ENCODE measurements around the gene CDK7.
"Not testable (repeated sequence)": the region's sequence is repeated elsewhere in the genome, so short reads cannot be mapped to it uniquely, and the experiment has no call there.

CDK7 gene

DNA sequence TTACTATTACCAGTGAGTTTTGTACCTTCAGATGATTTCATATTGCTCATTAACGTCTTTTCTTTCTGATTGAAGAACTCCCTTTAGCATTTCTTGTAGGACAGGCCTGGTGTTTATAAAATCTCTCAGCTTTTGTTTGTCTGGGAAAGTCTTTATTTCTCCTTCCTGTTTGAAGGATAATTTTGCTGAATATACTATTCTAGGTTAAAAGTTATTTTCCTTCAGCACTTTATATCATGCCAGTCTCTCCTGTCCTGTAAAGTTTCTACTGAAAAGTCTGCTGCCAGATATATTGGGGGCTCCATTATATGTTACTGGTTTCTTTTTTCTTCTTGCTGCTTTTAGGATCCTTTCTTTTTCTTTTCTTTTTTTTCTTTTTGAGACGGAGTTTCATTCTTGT is 13.3 kb downstream of the CDK7 start:
- Histone ChIP-seq H3K79me2 (ENCODE audit: low read length) (peaks cover 77% of the 10 kb centered on the region), H3K27ac (ENCODE audit: low read length) (no peak overlapping the region), H3K9me3 (replicated peaks; ENCODE audit: insufficient read depth, low read length) (no peaks in the 10 kb centered on the region), H4K20me1 (ENCODE audit: insufficient read depth, low read length) (no peaks in the 10 kb centered on the region), H3K4me1 (ENCODE audit: low read length) (no peaks in the 10 kb centered on the region), H3K9ac (ENCODE audit: low read length) (no peak overlapping the region), H3F3A (ENCODE audit: insufficient read depth, low read length) (no peaks in the 10 kb centered on the region), H3K4me3 (ENCODE audit: low read length) (no peak overlapping the region), H3K36me3 (replicated peaks; ENCODE audit: insufficient read depth, low read length) (no peaks in the 10 kb centered on the region), H2AFZ (ENCODE audit: low read length) (no peak overlapping the region), H3K27me3 (replicated peaks; ENCODE audit: insufficient read depth, low read length) (no peaks in the 10 kb centered on the region), H3K9me2 (replicated peaks; ENCODE audit: insufficient read depth, low read length) (no peaks in the 10 kb centered on the region), H3K4me2 (ENCODE audit: low read depth, low read length) (no peak overlapping the region)
- TF ChIP-seq EZH2phosphoT487 (IDR thresholded peaks at IDR 0.05; ENCODE audit: low read length): no peak
- no peak for TF ChIP-seq EZH2 (optimal IDR thresholded peaks at IDR 0.05; ENCODE audit: low read depth, low read length)
- TF ChIP-seq, protein P1, sequence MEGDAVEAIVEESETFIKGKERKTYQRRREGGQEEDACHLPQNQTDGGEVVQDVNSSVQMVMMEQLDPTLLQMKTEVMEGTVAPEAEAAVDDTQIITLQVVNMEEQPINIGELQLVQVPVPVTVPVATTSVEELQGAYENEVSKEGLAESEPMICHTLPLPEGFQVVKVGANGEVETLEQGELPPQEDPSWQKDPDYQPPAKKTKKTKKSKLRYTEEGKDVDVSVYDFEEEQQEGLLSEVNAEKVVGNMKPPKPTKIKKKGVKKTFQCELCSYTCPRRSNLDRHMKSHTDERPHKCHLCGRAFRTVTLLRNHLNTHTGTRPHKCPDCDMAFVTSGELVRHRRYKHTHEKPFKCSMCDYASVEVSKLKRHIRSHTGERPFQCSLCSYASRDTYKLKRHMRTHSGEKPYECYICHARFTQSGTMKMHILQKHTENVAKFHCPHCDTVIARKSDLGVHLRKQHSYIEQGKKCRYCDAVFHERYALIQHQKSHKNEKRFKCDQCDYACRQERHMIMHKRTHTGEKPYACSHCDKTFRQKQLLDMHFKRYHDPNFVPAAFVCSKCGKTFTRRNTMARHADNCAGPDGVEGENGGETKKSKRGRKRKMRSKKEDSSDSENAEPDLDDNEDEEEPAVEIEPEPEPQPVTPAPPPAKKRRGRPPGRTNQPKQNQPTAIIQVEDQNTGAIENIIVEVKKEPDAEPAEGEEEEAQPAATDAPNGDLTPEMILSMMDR (IDR thresholded peaks at IDR 0.05; ENCODE audit: low read length): no peak
- DNase-seq: no peak

DNA sequence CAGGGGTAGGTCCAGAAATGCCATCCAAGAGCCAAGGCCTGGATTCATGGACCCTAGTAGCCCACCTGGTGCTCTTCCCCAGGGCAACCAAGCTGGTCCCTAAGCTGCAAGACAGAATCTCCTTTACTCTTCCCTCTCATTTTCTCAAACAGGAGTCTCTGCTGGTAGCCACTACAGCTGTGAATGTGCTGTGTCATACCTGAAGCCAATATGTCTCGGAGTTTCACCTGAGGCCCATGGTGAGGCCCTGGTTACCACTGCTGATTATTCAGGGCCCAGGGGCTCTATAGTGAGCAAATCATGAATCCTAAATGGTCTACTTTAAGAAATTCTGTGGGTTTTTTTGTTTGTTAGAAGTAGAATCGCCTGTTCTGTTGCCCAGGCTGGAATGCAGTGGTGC is 15.9 kb downstream of the CDK7 start:
- TF ChIP-seq, protein P1 (IDR thresholded peaks at IDR 0.05; ENCODE audit: low read length): no peak
- no peak for TF ChIP-seq EZH2 (optimal IDR thresholded peaks at IDR 0.05; ENCODE audit: low read depth, low read length)
- TF ChIP-seq EZH2phosphoT487 (IDR thresholded peaks at IDR 0.05; ENCODE audit: low read length): no peak
- no peaks in the 10 kb centered on the region for H3F3A ChIP-seq (ENCODE audit: insufficient read depth, low read length)
- DNase-seq: no peak
- no peaks in the 10 kb centered on the region for H3K27me3 ChIP-seq (replicated peaks; ENCODE audit: insufficient read depth, low read length)
- peaks cover 53% of the 10 kb centered on the region for H3K79me2 ChIP-seq (ENCODE audit: low read length)
- H3K9ac ChIP-seq (ENCODE audit: low read length): no peak overlapping the region
- no peak overlapping the region for H2AFZ ChIP-seq (ENCODE audit: low read length)
- no peak overlapping the region for H3K4me2 ChIP-seq (ENCODE audit: low read depth, low read length)
- H3K27ac ChIP-seq (ENCODE audit: low read length): no peak overlapping the region
- H3K36me3 ChIP-seq (replicated peaks; ENCODE audit: insufficient read depth, low read length): no peaks in the 10 kb centered on the region
- H4K20me1 ChIP-seq (ENCODE audit: insufficient read depth, low read length): no peaks in the 10 kb centered on the region
- no peaks in the 10 kb centered on the region for H3K4me1 ChIP-seq (ENCODE audit: low read length)
- H3K9me2 ChIP-seq (replicated peaks; ENCODE audit: insufficient read depth, low read length): no peaks in the 10 kb centered on the region
- no peak overlapping the region for H3K4me3 ChIP-seq (ENCODE audit: low read length)
- no peaks in the 10 kb centered on the region for H3K9me3 ChIP-seq (replicated peaks; ENCODE audit: insufficient read depth, low read length)

DNA sequence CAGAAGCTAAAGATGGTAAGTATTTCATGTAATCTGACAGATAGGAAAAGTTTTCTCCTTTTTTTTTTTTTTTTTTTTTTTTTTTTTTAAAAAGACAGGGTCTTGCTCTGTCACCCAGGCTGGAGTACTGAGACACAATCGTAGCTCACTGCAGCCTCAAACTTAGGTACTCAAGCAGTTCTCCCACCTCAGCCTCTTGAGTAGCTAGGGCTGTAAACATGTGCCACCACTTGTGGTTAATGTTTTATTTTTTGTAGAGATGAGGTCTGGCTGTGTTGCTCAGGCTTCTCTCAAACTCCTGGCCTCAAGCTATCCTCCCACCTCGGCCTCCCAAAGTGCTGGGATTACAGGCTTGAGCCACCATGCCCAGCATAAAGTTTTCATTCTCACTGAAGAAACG is 17.8 kb downstream of the CDK7 start:
- no peaks in the 10 kb centered on the region for H4K20me1 ChIP-seq (ENCODE audit: insufficient read depth, low read length)
- H3K4me3 ChIP-seq (ENCODE audit: low read length): no peak overlapping the region
- no peaks in the 10 kb centered on the region for H3K4me1 ChIP-seq (ENCODE audit: low read length)
- no peaks in the 10 kb centered on the region for H3F3A ChIP-seq (ENCODE audit: insufficient read depth, low read length)
- H3K9me2 ChIP-seq (replicated peaks; ENCODE audit: insufficient read depth, low read length): no peaks in the 10 kb centered on the region
- no peak for TF ChIP-seq EZH2 (optimal IDR thresholded peaks at IDR 0.05; ENCODE audit: low read depth, low read length)
- TF ChIP-seq, protein P1 (IDR thresholded peaks at IDR 0.05; ENCODE audit: low read length): no peak
- TF ChIP-seq EZH2phosphoT487 (IDR thresholded peaks at IDR 0.05; ENCODE audit: low read length): no peak
- H3K9me3 ChIP-seq (replicated peaks; ENCODE audit: insufficient read depth, low read length): no peaks in the 10 kb centered on the region
- H3K79me2 ChIP-seq (ENCODE audit: low read length): peaks cover 34% of the 10 kb centered on the region
- DNase-seq: no peak
- no peaks in the 10 kb centered on the region for H3K36me3 ChIP-seq (replicated peaks; ENCODE audit: insufficient read depth, low read length)
- no peak overlapping the region for H3K4me2 ChIP-seq (ENCODE audit: low read depth, low read length)
- no peak overlapping the region for H3K27ac ChIP-seq (ENCODE audit: low read length)
- no peak overlapping the region for H2AFZ ChIP-seq (ENCODE audit: low read length)
- H3K9ac ChIP-seq (ENCODE audit: low read length): no peak overlapping the region
- H3K27me3 ChIP-seq (replicated peaks; ENCODE audit: insufficient read depth, low read length): no peaks in the 10 kb centered on the region

DNA sequence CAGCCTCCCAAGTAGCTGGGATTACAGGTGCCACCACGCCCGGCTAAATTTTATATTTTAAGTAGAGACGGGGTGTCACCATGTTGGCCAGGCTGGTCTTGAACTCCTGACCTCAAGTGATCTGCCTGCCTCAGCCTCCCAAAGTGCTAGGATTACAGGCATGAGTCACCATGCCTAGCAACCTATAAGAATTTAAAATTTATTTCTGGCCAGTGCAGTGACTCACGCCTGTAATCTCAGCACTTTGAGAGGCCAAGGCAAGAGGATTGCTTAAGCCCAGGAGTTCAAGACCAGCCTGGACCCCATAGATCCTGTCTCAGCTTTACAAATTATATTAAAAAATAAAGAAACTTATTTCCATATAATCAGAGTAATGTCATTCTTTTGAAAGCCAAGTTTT is 21.3 kb downstream of the CDK7 start:
- not testable (repeated sequence) for H3K9me2 ChIP-seq (replicated peaks; ENCODE audit: insufficient read depth, low read length); H3K9ac ChIP-seq (ENCODE audit: low read length); H3K4me2 ChIP-seq (ENCODE audit: low read depth, low read length); H3K27ac ChIP-seq (ENCODE audit: low read length); H3K79me2 ChIP-seq (ENCODE audit: low read length); H3K4me3 ChIP-seq (ENCODE audit: low read length); H3K4me1 ChIP-seq (ENCODE audit: low read length); H3K9me3 ChIP-seq (replicated peaks; ENCODE audit: insufficient read depth, low read length); DNase-seq; H3K36me3 ChIP-seq (replicated peaks; ENCODE audit: insufficient read depth, low read length); H3K27me3 ChIP-seq (replicated peaks; ENCODE audit: insufficient read depth, low read length); H3F3A ChIP-seq (ENCODE audit: insufficient read depth, low read length); H2AFZ ChIP-seq (ENCODE audit: low read length); H4K20me1 ChIP-seq (ENCODE audit: insufficient read depth, low read length)
